Skeletal muscle tissue (tissue), 4 donors: ENCODE data around the gene STK17B. TPM values are rescaled to one million over a fixed set of nuclear protein-coding genes. Genes with fewer than 3 reads are reported as not detected.

Experiments
- H3K27ac ChIP-seq: one replicate; pipeline ENCODE4 v1.7.0; 2013; ENCODE audit warnings: mild to moderate bottlenecking, low read depth, low read length, inconsistent platforms
- H3K27me3 ChIP-seq, 3 donors: one replicate each; pipeline ENCODE4 v1.7.0; 2013; ENCODE audit warnings: low read length in 3 of 3; ENCODE audit not compliant: control insufficient read depth in 3 of 3, insufficient read depth in 3 of 3
- H3K36me3 ChIP-seq, 3 donors: one replicate each; pipeline ENCODE4 v1.7.0; 2013; ENCODE audit warnings: low read length in 3 of 3; ENCODE audit not compliant: control insufficient read depth in 3 of 3, insufficient read depth in 3 of 3
- H3K4me1 ChIP-seq, 3 donors: one replicate each; pipeline ENCODE4 v1.7.0; 2013; ENCODE audit warnings: low read length in 3 of 3, mild to moderate bottlenecking in 3 of 3; ENCODE audit not compliant: control insufficient read depth in 3 of 3, insufficient read depth in 3 of 3
- H3K4me3 ChIP-seq, 3 donors: one replicate each; pipeline ENCODE4 v1.7.0; 2013; ENCODE audit warnings: low read length in 3 of 3
- H3K9ac ChIP-seq, 3 donors: one replicate each; pipeline ENCODE4 v1.7.0; 2013; ENCODE audit warnings: low read length in 3 of 3, mild to moderate bottlenecking in 3 of 3, moderate library complexity in 2 of 3, low read depth in 1 of 3
- H3K9me3 ChIP-seq, 3 donors: one replicate each; pipeline ENCODE4 v1.7.0; 2013; ENCODE audit warnings: low read length in 3 of 3; ENCODE audit not compliant: control insufficient read depth in 3 of 3
- total RNA-seq: library from RNA; depleted of rRNA; stranded (reverse); fragments of >200 nt; gene quantifications from one replicate; pipeline ENCODE4 v1.2.3, GENCODE V29; 2014
- donor health status: Osteomylitis.

Gene STK17B
- total RNA-seq, 1 donor from 2014 or later: 15.7 TPM

- Histone ChIP-seq H3K9ac (no peak overlapping the region), H3K27me3 (no peaks in the 10 kb centered on the region), H3K9me3 (no peaks in the 10 kb centered on the region), H3K36me3 (no peaks in the 10 kb centered on the region), H3K27ac (no peak overlapping the region), H3K4me1 (no peaks in the 10 kb centered on the region), H3K4me3 (no peak overlapping the region)
Measured at GRCh38 chr2:196186266-196186980, 15.0 kb upstream of the STK17B start.

DNA sequence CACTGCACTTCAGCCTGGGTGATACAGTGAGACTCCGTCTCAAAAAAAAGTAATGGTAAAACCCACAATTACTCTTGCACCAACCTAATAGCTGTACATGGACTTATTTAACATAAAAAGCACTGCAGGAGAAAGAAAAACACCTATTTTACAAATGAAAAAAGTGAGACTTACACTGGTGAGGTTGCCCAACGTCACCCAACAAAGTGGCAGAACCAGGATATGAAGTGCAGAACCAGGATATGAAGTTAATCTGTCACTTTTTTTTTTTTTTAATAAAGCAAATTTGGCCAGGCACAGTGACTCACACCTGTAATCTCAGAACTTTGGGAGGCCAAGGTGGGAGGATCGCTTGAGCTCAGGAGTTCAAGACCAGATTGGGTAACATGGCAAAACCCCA, 13.5 kb upstream of the STK17B start:
- Histone ChIP-seq H3K4me1 (no peaks in the 10 kb centered on the region), H3K27ac (no peak overlapping the region), H3K9ac (no peak overlapping the region), H3K27me3 (no peaks in the 10 kb centered on the region), H3K9me3 (no peaks in the 10 kb centered on the region), H3K4me3 (no peak overlapping the region), H3K36me3 (no peaks in the 10 kb centered on the region)

GRCh38 chr2:196183528-196184231, 12.3 kb upstream of the STK17B start:
- Histone ChIP-seq H3K9ac (no peak overlapping the region), H3K27me3 (no peaks in the 10 kb centered on the region), H3K27ac (no peak overlapping the region), H3K4me3 (no peak overlapping the region), H3K9me3 (no peaks in the 10 kb centered on the region), H3K36me3 (no peaks in the 10 kb centered on the region), H3K4me1 (no peaks in the 10 kb centered on the region)

DNA sequence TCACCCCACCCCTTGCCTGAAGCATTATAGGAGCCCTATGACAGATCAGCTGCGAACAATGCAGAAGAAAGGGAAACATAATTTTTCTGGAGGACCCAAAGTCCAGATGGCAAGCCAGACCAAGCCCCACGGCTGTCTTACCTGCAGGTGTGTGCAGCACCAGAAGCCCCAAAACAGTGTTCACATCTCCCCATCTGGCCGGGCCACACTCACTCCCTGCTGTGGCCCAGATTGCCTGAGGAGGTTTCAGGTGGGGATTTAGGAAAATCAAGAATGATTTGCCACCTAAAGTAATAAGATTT, 11.7 kb upstream of the STK17B start:
- Histone ChIP-seq H3K27me3 (no peaks in the 10 kb centered on the region), H3K9ac (no peak overlapping the region), H3K27ac (no peak overlapping the region), H3K4me3 (no peak overlapping the region), H3K36me3 (no peaks in the 10 kb centered on the region), H3K4me1 (no peaks in the 10 kb centered on the region), H3K9me3 (no peaks in the 10 kb centered on the region)

DNA sequence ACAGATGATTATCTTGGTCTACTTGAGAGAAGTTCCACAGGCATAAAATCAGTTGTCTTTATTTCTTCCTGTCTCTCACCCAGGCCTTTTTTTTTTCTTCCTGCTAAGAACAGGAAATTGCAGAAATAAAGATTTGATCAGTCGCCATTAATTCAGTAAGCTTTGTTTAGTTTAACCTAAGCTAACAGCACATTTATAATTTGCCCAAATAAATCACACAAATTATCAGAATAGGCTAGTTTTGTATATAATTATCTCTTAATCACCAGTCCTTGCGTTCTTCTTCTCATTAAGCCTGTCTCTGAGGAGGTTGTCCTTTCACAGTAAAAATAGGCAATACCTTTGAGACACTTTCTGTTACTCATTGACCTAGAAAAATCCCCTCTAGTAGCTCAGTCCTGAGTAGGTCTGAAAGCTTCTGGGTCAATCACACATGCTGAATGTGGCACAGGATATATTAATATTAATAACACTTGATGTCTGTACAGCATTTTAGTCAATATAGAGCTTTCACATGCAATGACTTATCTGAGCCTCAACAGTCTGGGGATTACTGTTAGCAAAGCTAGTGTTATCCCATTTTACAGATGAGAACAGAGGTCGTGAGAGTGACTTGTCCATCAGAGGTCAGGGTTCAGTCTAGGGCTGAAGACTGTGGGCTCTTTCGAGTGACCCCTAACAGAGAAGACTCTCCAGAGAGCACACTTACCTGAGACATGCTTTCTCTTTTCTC, 11.2 kb upstream of the STK17B start:
- Histone ChIP-seq H3K27me3 (no peaks in the 10 kb centered on the region), H3K9me3 (no peaks in the 10 kb centered on the region), H3K4me1 (no peaks in the 10 kb centered on the region), H3K36me3 (no peaks in the 10 kb centered on the region), H3K9ac (no peak overlapping the region), H3K27ac (no peak overlapping the region), H3K4me3 (no peak overlapping the region)

DNA sequence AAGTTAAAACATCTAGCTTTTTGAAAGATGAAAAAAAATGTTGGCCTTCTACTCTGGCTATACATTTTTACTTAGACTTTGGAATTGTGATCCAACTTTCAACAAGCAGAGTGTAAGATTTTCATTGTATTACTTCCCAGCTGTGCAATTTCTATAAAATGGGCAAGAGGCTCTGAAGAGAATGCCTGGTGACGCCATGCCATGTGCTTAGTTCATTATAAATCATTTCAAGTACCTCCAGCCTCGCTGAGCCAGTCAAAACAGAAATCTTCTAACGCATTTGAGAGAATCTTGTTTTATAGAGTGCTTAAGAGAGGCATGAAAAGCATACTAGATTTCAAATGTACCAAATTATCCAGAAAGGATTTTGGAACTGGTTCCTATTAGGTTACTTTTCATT, 10.1 kb upstream of the STK17B start:
- Histone ChIP-seq H3K27me3 (no peaks in the 10 kb centered on the region), H3K27ac (no peak overlapping the region)

GRCh38 chr2:196177124-196177523, 5.7 kb upstream of the STK17B start:
- Histone ChIP-seq H3K27me3 (no peaks in the 10 kb centered on the region), H3K9ac (no peak overlapping the region), H3K36me3 (no peaks in the 10 kb centered on the region), H3K27ac (no peak overlapping the region), H3K4me1 (no peaks in the 10 kb centered on the region), H3K4me3 (no peak overlapping the region), H3K9me3 (no peaks in the 10 kb centered on the region)

More for the DNA sequence above, 10.1 kb upstream of the STK17B start:
- Histone ChIP-seq H3K36me3 (no peaks in the 10 kb centered on the region), H3K4me1 (no peaks in the 10 kb centered on the region), H3K4me3 (no peak overlapping the region), H3K9ac (no peak overlapping the region), H3K9me3 (no peaks in the 10 kb centered on the region)

- no peak overlapping the region for H3K27ac ChIP-seq
- H3K9me3 ChIP-seq: no peaks in the 10 kb centered on the region
- H3K4me3 ChIP-seq: no peak overlapping the region
- no peaks in the 10 kb centered on the region for H3K36me3 ChIP-seq
- H3K9ac ChIP-seq: no peak overlapping the region
- H3K4me1 ChIP-seq: peaks cover 0 to 4% (median 0%) of the 10 kb centered on the region in 3 donors
- H3K27me3 ChIP-seq: no peaks in the 10 kb centered on the region
Measured at GRCh38 chr2:196176142-196176738, 4.9 kb upstream of the STK17B start.

GRCh38 chr2:196174404-196174803, 3.0 kb upstream of the STK17B start:
- no peak overlapping the region for H3K4me3 ChIP-seq
- no peaks in the 10 kb centered on the region for H3K36me3 ChIP-seq
- H3K9me3 ChIP-seq: no peaks in the 10 kb centered on the region
- no peak overlapping the region for H3K27ac ChIP-seq
- peaks cover 4 to 13% (median 9%) of the 10 kb centered on the region in 3 donors for H3K4me1 ChIP-seq
- H3K27me3 ChIP-seq: no peaks in the 10 kb centered on the region
- H3K9ac ChIP-seq: no peak overlapping the region

GRCh38 chr2:196173505-196173904, 2.1 kb upstream of the STK17B start:
- no peak overlapping the region for H3K27ac ChIP-seq
- no peaks in the 10 kb centered on the region for H3K27me3 ChIP-seq
- no peak overlapping the region for H3K9ac ChIP-seq
- no peak overlapping the region for H3K4me3 ChIP-seq
- no peaks in the 10 kb centered on the region for H3K9me3 ChIP-seq
- peaks cover 4 to 13% (median 9%) of the 10 kb centered on the region in 3 donors for H3K4me1 ChIP-seq
- H3K36me3 ChIP-seq: no peaks in the 10 kb centered on the region
